PC-9 (cell line): ENCODE measurements around the gene SH3RF1. TPM values are rescaled to one million over a fixed set of nuclear protein-coding genes. Genes with fewer than 3 reads are reported as not detected.

Source experiments
- BruUV-seq: library from RNA; stranded (reverse); fragments of 400-500 nt; replicated peaks from 2 replicates; lab custom pipeline; 2021; lab: Mats Ljungman, UMichigan
- CTCF ChIA-PET: fragments of 300-600 bp; sonication (Branson Sonifier 250); formaldehyde crosslinking; loops from one replicate; lab custom pipeline; 2022; ENCODE audit warnings: antibody characterized with exemption; lab: Charles Lee
- POLR2A ChIA-PET: fragments of 300-600 bp; sonication (Branson Sonifier 250); formaldehyde crosslinking; loops from one replicate; lab custom pipeline; 2022; ENCODE audit warnings: antibody characterized with exemption; ENCODE audit not compliant: unreplicated experiment; lab: Charles Lee
- DNase-seq, 2 experiments: peaks; one replicate each; pipeline versions ENCODE4 v3.0.0 to v3.0.0-alpha.2; 2015 to 2022; ENCODE audit warnings: mixed read lengths in 1 of 2
- H2AFZ ChIP-seq: fragments of 200-600 bp; sonication (generic); 2 replicates; pipeline ENCODE4 v1.8.1; 2017; ENCODE audit warnings: antibody characterized with exemption
- H3F3A ChIP-seq: fragments of 200-600 bp; sonication (generic); 2 replicates; pipeline ENCODE4 v1.8.1; 2017; ENCODE audit warnings: antibody characterized with exemption, mild to moderate bottlenecking, low read depth; ENCODE audit not compliant: insufficient read depth
- H3K27ac ChIP-seq: fragments of 200-600 bp; sonication (generic); 2 replicates; pipeline ENCODE4 v1.6.1; 2016; ENCODE audit warnings: mixed run types
- H3K27me3 ChIP-seq: fragments of 200-600 bp; sonication (generic); 2 replicates; pipeline ENCODE4 v1.6.1; 2016; ENCODE audit warnings: low read depth, mixed run types; ENCODE audit not compliant: insufficient read depth
- H3K36me3 ChIP-seq: fragments of 200-600 bp; sonication (generic); 2 replicates; pipeline ENCODE4 v1.6.1; 2016; ENCODE audit warnings: low read depth, mixed run types
- H3K4me1 ChIP-seq: fragments of 200-600 bp; sonication (generic); replicated peaks from 2 replicates; pipeline ENCODE4 v1.6.1; 2016; ENCODE audit warnings: mixed run types; ENCODE audit not compliant: insufficient read depth
- H3K4me2 ChIP-seq: fragments of 200-600 bp; sonication (generic); 2 replicates; pipeline ENCODE4 v1.6.1; 2017; ENCODE audit warnings: mixed run types
- H3K4me3 ChIP-seq: fragments of 200-600 bp; sonication (generic); 2 replicates; pipeline ENCODE4 v1.6.1; 2016; ENCODE audit warnings: mixed run types
- H3K79me2 ChIP-seq: fragments of 200-600 bp; sonication (generic); 2 replicates; pipeline ENCODE4 v1.6.1; 2017; ENCODE audit warnings: low read depth, mixed run types
- H3K9me2 ChIP-seq: fragments of 200-600 bp; sonication (generic); 2 replicates; pipeline ENCODE4 v1.8.1; 2017; ENCODE audit warnings: mild to moderate bottlenecking; ENCODE audit not compliant: insufficient read depth
- H3K9me3 ChIP-seq: fragments of 200-600 bp; sonication (generic); 2 replicates; pipeline ENCODE4 v1.8.1; 2016; ENCODE audit warnings: low read depth; ENCODE audit not compliant: insufficient read depth
- H4K20me1 ChIP-seq: fragments of 200-600 bp; sonication (generic); 2 replicates; pipeline ENCODE4 v1.8.1; 2017; ENCODE audit not compliant: insufficient read depth
- CTCF ChIP-seq: fragments of 200-600 bp; sonication (generic); conservative IDR thresholded peaks from 2 replicates; pipeline ENCODE4 v1.6.1; 2017; ENCODE audit warnings: mixed run types, antibody characterized with exemption, mild to moderate bottlenecking, moderate library complexity
- EZH2 ChIP-seq: fragments of 200-600 bp; sonication (generic); IDR thresholded peaks from 2 replicates; pipeline ENCODE4 v1.8.0; 2017; ENCODE audit warnings: antibody characterized with exemption, low read depth
- intact Hi-C: fragments of 100-400 bp; cut with micrococcal nuclease; formaldehyde crosslinking; loops from one replicate; pipeline ENCODE4 v1.10.0; 2022; ENCODE audit not compliant: unreplicated experiment
- total RNA-seq: library from RNA; stranded (reverse); gene quantifications from 2 replicates; pipeline ENCODE4 v1.2.3, GENCODE V29; 2021

SH3RF1 gene
- total RNA-seq, 1 experiment from 2014 or later: 26.4 TPM

GRCh38 chr4:169096221-169096620 is 174.5 kb downstream of the SH3RF1 start:
- POLR2A ChIA-PET: no interaction called here
- BruUV-seq: no TSS peak
- TF ChIP-seq EZH2 (no peak), CTCF (no peak)
- CTCF ChIA-PET: no interaction called here
- H3K36me3 ChIP-seq: peaks cover 21% of the 10 kb centered on the region
- H3K4me3 ChIP-seq: no peak overlapping the region
- intact Hi-C loops: no loop called here
- no peaks in the 10 kb centered on the region for H3K27me3 ChIP-seq
- no peaks in the 10 kb centered on the region for H4K20me1 ChIP-seq
- no peaks in the 10 kb centered on the region for H3F3A ChIP-seq
- no peaks in the 10 kb centered on the region for H3K79me2 ChIP-seq
- H3K27ac ChIP-seq: no peak overlapping the region
- no peaks in the 10 kb centered on the region for H3K9me2 ChIP-seq
- H3K4me1 ChIP-seq: no peaks in the 10 kb centered on the region
- peaks cover 6% of the 10 kb centered on the region; the same call in 1 of the 2 replicates for H3K9me3 ChIP-seq
- H2AFZ ChIP-seq: no peak overlapping the region
- no peak for DNase-seq
- H3K4me2 ChIP-seq: no peak overlapping the region

GRCh38 chr4:169094656-169095231 is 176.0 kb downstream of the SH3RF1 start:
- no TSS peak for BruUV-seq
- H3K9me2 ChIP-seq: no peaks in the 10 kb centered on the region
- H3K9me3 ChIP-seq: peaks cover 11% of the 10 kb centered on the region
- no peaks in the 10 kb centered on the region for H3K27me3 ChIP-seq
- H3K4me1 ChIP-seq: no peaks in the 10 kb centered on the region
- no peak for DNase-seq
- POLR2A ChIA-PET: no interaction called here
- H3K4me3 ChIP-seq: no peak overlapping the region
- TF ChIP-seq CTCF (no peak), EZH2 (no peak)
- H2AFZ ChIP-seq: no peak overlapping the region
- no peaks in the 10 kb centered on the region for H3F3A ChIP-seq
- CTCF ChIA-PET: no interaction called here
- intact Hi-C loops: no loop called here
- H3K27ac ChIP-seq: no peak overlapping the region
- no peaks in the 10 kb centered on the region for H4K20me1 ChIP-seq
- no peak overlapping the region for H3K4me2 ChIP-seq
- H3K36me3 ChIP-seq: peaks cover 21% of the 10 kb centered on the region
- H3K79me2 ChIP-seq: no peaks in the 10 kb centered on the region

GRCh38 chr4:169092889-169093522 is 177.8 kb downstream of the SH3RF1 start:
- Histone ChIP-seq H4K20me1 (no peaks in the 10 kb centered on the region), H3K27me3 (no peaks in the 10 kb centered on the region), H3K79me2 (no peaks in the 10 kb centered on the region), H3K9me3 (peaks cover 11% of the 10 kb centered on the region), H3K27ac (no peak overlapping the region), H3K4me2 (no peak overlapping the region), H3F3A (no peaks in the 10 kb centered on the region), H3K9me2 (no peaks in the 10 kb centered on the region), H3K36me3 (peaks cover 21% of the 10 kb centered on the region), H3K4me1 (no peaks in the 10 kb centered on the region), H2AFZ (no peak overlapping the region), H3K4me3 (no peak overlapping the region)
- intact Hi-C loops: no loop called here
- ChIA-PET CTCF (no interaction called here), POLR2A (no interaction called here)
- DNase-seq: no peak
- TF ChIP-seq EZH2: no peak
- TF ChIP-seq CTCF: no peak
- no TSS peak for BruUV-seq
